Osteocyte (in vitro differentiated cells): Measurements from ENCODE around the gene CROCC2. TPM values are rescaled to one million over a fixed set of nuclear protein-coding genes. Genes with fewer than 3 reads are reported as not detected.

Experiments used
- DNase-seq: peaks from one replicate; pipeline ENCODE4 v3.0.0; 2021; ENCODE audit warnings: mixed read lengths; ENCODE audit not compliant: unreplicated experiment; ENCODE audit errors: extremely low spot score
- H3K27ac Mint-ChIP-seq: one replicate; pipeline ENCODE4 v1.8.0; 2021; ENCODE audit warnings: mild to moderate bottlenecking, mixed read lengths; ENCODE audit not compliant: unreplicated experiment
- H3K27me3 Mint-ChIP-seq: one replicate; pipeline ENCODE4 v1.8.0; 2021; ENCODE audit warnings: mixed read lengths; ENCODE audit not compliant: unreplicated experiment
- H3K36me3 Mint-ChIP-seq: one replicate; pipeline ENCODE4 v1.8.0; 2021; ENCODE audit warnings: mixed read lengths; ENCODE audit not compliant: unreplicated experiment
- H3K4me1 Mint-ChIP-seq: one replicate; pipeline ENCODE4 v1.8.0; 2021; ENCODE audit warnings: mixed read lengths; ENCODE audit not compliant: unreplicated experiment
- H3K4me3 Mint-ChIP-seq: one replicate; pipeline ENCODE4 v1.8.0; 2021; ENCODE audit warnings: mild to moderate bottlenecking, moderate library complexity, mixed read lengths; ENCODE audit not compliant: unreplicated experiment
- H3K9me3 Mint-ChIP-seq: one replicate; pipeline ENCODE4 v1.8.0; 2021; ENCODE audit warnings: mixed read lengths; ENCODE audit not compliant: unreplicated experiment
- CTCF ChIP-seq: fragments of 200-600 bp; sonication (generic); IDR thresholded peaks from 2 replicates; pipeline ENCODE4 v1.5.0; 2021; ENCODE audit warnings: antibody characterized with exemption, mild to moderate bottlenecking, moderate library complexity
- total RNA-seq: library from RNA; stranded (reverse); gene quantifications from 2 replicates; pipeline ENCODE4 v1.2.1, GENCODE V29; 2021

The CROCC2 gene
- total RNA-seq, 1 donor from 2014 or later: not detected

GRCh38 chr2:241019441-241020139, 113.5 kb downstream of the CROCC2 start:
- Mint-ChIP-seq H3K9me3 (peaks cover 15% of the 10 kb centered on the region), H3K36me3 (no peaks in the 10 kb centered on the region), H3K27ac (no peak overlapping the region), H3K4me3 (no peak overlapping the region), H3K4me1 (no peaks in the 10 kb centered on the region), H3K27me3 (peaks cover 28% of the 10 kb centered on the region)
- DNase-seq: peak; percentile 77
- no peak for TF ChIP-seq CTCF

DNA sequence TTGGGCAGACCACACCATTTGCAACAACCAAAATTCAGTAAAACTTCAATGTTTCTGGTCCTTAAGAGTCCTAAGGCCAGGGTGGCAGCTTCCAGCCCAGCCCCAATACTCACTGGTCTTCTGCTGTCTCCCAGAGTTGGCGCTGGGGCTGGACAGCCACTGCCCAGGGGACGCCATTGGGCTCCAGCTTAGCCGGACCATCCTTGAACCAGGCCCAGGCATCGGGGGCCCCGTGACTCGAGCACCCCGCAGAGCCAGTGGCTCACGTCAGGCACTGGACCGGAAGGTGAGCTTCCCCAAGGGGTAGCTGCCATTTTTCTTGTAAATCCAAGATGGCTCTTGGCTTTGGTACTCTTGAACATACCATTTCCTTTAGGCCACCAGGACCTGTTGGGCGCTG, 114.1 kb downstream of the CROCC2 start:
- Mint-ChIP-seq H3K27me3 (peaks cover 23% of the 10 kb centered on the region), H3K9me3 (peaks cover 15% of the 10 kb centered on the region), H3K36me3 (no peaks in the 10 kb centered on the region), H3K4me3 (no peak overlapping the region), H3K27ac (no peak overlapping the region), H3K4me1 (no peaks in the 10 kb centered on the region)
- no peak for TF ChIP-seq CTCF
- DNase-seq: no peak

DNA sequence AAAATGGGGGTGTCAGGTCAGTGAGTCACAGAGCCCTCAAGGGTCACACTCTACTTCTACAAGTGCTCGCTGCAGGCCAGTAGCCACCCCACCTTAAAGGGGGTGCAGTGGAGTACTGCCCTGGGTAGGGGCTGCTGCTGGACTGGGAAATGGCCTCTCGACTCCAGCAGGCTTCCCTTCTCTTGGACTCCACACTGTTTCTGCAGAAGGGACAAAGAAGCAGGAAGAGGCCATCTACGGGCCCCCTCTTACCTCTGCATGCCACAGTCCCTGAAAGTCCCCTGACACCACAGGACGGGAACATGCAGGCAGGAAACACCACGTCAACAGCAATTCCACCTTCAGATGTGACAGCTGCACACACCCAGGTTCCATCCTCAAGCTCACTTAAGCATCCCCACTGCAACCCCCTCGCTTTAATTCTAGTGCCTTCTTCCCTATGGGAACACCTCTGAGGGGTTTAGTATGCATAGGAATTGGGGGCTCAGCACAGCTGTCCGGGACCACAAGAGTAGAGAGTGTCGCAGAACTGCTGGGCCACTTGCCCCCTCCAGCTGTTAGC, 114.6 kb downstream of the CROCC2 start:
- Mint-ChIP-seq H3K27ac (no peak overlapping the region), H3K4me1 (no peaks in the 10 kb centered on the region), H3K36me3 (peaks cover 3% of the 10 kb centered on the region), H3K9me3 (peaks cover 18% of the 10 kb centered on the region), H3K4me3 (no peak overlapping the region), H3K27me3 (peaks cover 18% of the 10 kb centered on the region)
- TF ChIP-seq CTCF: no peak
- peak; percentile 73 for DNase-seq

DNA sequence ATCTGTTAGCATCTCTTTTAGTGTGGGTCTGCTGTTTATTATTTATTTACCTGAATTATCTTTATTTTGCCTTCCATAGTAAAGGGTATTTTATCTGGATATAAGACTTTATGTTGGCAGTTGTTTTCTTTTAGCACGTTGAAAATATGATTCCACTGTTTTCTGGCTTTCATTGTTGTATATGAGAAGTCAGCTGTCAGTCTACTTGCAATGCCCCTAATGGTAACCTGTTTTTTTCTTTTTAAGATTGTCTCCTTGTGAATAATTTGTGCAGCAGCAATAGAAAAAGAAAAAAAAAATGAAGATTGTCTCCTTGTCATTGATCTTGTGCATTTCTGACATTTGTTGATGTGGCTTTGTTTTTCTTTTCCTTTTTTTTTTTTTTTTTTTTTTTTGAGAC, 119.5 kb downstream of the CROCC2 start:
- Mint-ChIP-seq H3K4me1 (no peaks in the 10 kb centered on the region), H3K36me3 (peaks cover 3% of the 10 kb centered on the region), H3K27ac (no peak overlapping the region), H3K4me3 (no peak overlapping the region), H3K9me3 (peaks cover 34% of the 10 kb centered on the region), H3K27me3 (peaks cover 14% of the 10 kb centered on the region)
- DNase-seq: no peak
- no peak for TF ChIP-seq CTCF

DNA sequence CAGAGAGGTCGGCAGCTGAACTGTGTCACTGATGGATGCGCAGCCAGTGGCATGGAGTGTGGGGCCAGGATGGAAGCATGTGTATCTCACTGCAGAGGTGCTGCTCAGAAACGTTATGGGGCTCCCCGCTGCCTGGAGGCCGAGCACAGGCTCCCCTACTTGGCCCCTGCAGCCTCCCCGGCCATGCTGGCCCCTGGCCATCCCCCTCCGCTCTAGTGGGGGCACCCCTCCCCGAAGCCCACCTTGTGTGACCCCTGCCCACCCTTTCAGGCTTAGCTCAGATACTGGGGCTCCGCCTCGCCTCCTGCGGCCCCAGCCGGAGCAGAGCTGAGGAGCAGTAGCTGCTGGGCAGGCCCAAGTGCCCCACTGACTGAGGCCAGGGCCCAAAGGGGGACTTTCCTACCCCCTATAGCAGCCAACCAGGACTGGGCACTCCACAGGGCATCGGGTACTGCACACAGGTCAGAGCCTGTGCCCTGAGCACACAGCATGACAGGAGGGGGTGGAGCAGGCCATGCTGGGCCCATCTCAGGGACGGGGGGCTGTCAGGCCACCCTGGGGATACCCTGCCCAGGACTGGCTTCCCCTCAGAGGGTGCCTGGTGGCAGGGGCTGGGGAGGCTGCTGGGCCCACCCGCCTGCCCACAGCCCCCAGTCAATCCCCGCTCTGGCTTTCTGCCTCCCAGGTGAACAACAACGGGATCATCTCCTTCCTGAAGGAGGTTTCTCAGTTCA, 123.6 kb downstream of the CROCC2 start:
- H3K27ac Mint-ChIP-seq: no peak overlapping the region
- H3K27me3 Mint-ChIP-seq: peaks cover 5% of the 10 kb centered on the region
- no peak for TF ChIP-seq CTCF
- peak; percentile 84 for DNase-seq
- no peak overlapping the region for H3K4me3 Mint-ChIP-seq
- peaks cover 8% of the 10 kb centered on the region for H3K36me3 Mint-ChIP-seq
- peaks cover 20% of the 10 kb centered on the region for H3K9me3 Mint-ChIP-seq
- no peaks in the 10 kb centered on the region for H3K4me1 Mint-ChIP-seq
